HG03175 (cell line): ENCODE data around the gene AAR2.

ENCODE experiments used
- ATAC-seq: cut with Tn5 transposase; IDR thresholded peaks from one replicate; pipeline ENCODE4 v1.9.1; 2021; ENCODE audit warnings: mild to moderate bottlenecking, moderate library complexity; ENCODE audit not compliant: unreplicated experiment

The AAR2 gene

GRCh38 chr20:36259177-36260061 lies 23.1 kb downstream of the AAR2 start:
- ATAC-seq: no peak

DNA sequence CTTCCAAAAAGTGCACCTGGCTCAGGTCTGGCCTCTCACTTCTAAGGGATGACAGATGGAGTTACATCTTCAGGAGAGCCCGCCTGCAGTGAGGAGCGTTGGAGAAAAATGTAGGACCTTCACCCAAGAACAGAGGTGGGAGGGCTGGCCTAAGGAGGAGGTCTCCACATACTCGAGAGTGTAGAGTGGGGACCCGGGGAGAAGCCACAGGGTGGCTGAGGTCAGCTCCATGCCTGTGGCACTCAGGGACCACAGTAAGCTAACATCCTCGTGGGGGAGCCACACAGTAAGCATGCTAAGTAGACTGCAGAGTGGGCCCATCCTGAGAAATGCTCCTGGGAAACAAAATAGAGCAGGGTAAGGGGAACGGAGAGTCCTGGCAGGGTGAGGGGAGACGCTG lies 24.0 kb downstream of the AAR2 start:
- no peak for ATAC-seq

- ATAC-seq: no peak
Measured at GRCh38 chr20:36261389-36262105, 25.3 kb downstream of the AAR2 start.

GRCh38 chr20:36262440-36262839 lies 26.2 kb downstream of the AAR2 start:
- no peak for ATAC-seq

DNA sequence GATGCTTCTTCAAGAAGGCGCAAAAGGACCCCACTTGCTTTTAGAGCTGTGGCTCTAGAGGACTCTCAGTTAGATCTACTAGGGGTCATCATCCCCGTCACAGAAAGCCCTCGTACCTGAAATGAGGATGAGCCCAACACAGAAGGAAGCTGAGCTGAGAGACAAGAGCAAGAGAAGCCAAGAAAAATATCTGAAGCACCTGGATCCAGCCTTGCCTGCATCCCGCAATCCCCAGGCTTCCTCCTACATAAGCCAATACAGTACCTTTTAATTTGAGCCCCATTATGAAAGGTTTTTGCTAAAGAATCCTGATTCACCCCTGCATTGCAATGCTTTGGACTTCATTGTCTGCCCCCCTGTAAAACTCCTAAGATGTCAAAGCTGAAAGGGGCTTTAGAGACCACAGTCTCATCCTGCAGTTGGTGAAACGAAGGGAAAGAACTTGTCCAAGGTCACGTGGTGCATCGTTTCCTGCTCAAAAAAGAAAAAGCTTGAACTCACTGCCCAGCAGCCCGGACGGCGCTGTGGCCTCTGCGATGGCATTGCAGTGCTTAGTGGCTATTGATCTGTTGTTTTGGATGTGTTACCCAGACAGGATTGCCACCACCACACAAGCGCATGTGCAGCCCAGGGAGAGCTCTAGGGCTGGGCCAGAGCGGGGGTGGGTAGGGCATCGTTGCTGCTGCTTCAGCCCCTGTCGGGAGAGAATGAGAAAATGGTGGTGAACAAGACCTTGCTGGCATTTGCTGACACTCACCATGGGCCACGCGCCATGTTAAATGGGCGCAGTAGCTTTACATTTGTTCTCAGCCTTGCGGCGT lies 28.4 kb downstream of the AAR2 start:
- ATAC-seq: no peak

DNA sequence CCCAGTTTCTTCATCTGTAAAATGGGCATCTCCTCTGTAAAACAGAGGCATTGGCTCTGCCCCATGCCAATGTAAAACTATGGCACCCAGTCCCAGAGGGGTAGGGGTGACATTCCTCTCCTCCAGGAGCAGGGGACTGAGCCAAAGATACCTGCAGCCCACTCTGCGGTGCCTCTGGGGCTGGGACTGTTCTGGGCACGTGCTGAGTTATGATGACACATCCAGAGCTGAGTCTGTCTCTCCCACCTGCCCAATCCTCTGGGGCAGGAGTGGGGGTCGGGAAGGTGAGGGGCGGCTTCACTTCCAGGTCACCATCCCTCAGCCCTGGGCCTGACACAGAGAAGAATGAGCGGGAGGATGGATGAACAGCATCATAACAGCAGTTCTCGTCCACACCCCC lies 29.9 kb downstream of the AAR2 start:
- no peak for ATAC-seq

GRCh38 chr20:36267605-36268381 lies 31.5 kb downstream of the AAR2 start:
- no peak for ATAC-seq

DNA sequence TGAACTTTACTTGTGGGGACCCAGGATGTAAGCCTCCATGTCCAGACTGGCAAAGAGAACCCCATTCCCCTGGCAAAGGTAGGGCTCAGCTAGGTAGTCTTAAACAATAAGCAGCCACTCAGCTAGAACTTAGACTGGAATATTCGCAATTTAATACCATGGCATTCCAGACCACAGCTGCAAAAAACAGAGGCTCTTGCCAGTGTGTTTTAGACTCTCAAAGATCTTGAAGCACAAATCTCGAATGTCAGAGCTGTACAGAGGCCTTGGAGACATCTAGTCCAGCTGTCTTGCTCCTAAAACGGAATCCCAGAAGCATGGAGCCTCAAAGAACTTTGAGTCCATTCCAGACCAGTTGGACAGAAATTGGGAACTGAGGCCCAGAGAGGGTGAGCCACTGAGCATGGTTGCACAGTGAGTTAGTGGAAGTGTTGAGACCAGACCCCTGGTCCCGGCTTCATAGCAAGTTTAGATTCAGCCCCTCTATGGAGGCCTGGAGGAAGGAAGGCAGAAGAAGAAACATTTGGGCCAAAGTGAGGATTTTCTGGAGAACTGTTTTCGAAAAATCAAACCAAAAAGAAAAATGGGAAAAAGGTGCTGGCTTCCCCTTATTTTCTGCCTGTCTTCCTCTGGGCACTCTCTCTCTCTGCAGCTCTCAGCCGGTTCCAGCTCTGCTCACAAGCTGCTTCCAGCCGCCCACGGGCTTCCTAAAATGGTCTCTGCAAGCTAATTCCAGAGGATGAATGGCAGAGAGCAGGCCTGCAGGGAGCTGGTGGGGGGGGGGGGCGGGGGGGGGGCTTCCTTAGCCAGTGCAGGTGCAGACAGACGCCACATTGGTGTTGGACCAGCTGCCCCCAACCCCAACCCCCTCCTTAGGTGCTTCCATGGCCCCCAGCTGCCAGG lies 32.4 kb downstream of the AAR2 start:
- no peak for ATAC-seq

GRCh38 chr20:36269507-36269906 lies 33.2 kb downstream of the AAR2 start:
- no peak for ATAC-seq

DNA sequence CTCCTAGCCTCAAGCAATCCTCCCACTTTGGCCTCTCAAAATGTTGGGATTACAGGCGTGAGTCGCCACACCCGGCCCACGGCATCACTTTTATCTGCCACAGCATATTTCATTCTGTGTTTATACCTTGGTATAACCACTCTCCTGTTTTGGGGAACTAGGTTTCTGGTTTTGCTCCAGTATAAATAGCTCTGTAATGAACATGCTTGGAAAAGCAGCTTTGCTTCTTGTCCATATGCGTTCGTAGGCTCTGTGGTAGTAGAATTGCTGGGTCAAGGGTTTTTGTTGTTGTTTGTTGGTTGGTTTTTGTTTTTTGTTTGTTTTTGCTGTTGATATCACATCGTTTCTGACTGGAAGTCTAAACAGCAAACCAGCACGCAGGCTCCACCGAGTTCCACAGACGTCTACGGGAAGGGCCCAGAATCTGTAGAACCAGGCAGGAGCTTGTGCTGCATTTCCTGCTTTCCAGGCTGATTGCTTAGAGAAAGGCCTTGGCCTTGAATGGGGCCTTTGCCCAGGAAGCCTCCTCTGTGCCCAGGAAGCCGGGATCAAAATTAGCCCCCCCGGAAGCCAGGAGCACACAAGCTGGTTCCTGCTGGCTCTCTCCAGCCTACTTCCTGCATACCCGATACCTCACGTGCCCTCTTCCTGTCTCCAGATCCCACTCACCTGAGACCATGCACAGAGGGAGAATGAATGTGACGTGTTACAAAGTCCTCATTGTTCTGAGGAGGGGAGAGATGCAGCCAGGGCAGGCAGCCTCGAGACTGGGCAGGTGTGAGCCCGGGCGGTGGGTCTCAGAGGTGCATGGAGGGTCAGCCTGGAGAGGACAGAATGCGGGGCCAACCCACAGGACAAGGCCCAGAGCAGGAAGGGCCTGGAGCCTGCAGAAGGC lies 34.7 kb downstream of the AAR2 start:
- ATAC-seq: no peak

DNA sequence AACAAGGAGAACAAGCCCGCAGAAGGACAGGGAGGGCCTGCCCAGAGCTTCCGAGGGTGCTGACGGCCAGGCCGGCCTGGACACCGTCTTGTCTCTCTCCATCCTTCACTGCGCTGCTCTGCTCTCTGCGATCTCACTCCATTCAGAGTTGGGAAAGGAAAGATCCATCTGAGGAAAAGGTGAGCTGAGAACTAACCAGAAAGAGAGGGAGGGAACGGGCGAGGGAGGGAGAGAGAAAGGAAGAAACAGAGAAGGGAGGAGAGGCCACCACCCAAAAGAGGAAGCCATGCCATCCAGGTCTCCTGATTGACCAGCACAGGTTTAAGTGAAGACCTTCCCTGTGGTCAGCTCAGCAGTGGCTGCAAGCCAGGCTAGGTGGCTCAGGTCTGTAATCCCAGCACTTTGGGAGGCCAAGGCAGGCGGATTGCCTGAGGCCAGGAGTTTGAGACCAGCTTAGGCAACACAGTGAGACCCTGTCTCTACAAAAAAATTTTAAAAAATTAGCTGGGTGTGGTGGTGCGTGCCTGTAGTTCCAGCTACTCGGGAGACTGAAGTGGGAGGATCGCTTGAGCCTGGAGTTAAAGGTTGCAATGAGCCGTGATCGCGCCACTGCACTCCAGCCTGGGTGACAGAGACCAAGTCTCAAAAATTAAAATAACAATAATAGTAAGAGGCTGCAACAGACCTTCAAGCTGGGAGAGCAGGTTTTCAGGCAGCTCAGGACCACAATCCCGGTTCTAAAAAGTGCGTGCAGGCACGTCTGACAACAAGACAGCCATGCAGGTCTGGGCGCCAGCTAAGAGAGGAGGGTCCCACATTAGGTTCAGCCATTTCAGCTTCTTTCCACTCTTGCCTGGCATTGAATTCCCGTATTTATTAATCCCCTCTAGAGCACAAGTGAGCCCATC lies 35.6 kb downstream of the AAR2 start:
- ATAC-seq: no peak

DNA sequence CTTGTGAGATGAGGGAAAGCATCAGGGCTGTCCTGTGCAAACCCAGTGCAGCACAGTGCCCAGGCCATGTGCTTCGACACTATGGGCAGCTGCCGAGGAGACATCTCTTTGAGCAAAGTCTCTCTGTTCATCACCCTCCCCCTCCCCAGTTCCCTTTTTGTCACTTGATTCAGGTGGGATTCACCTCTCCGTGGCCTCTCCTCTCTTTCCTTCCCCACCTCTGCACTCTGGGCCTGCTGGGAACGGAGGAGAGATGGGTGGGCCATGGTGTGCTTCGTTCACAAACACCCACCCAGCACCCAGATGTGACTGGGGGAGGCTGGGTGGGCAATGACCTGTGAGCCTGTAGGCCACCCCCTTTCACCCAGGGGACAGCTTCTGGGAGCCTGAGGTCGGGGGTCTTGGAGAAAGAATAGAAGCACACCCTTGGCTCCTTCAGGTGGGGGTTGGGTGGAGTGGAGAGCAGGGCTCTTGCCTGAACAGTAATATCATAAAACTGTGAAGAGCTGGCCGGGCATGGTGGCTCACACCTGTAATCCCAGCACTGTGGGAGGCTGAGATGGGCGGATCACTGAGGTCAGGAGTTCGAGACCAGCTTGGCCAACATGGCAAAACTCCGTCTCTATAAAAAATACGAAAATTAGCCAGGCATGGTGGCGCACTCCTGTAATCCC lies 36.4 kb downstream of the AAR2 start:
- ATAC-seq: no peak

DNA sequence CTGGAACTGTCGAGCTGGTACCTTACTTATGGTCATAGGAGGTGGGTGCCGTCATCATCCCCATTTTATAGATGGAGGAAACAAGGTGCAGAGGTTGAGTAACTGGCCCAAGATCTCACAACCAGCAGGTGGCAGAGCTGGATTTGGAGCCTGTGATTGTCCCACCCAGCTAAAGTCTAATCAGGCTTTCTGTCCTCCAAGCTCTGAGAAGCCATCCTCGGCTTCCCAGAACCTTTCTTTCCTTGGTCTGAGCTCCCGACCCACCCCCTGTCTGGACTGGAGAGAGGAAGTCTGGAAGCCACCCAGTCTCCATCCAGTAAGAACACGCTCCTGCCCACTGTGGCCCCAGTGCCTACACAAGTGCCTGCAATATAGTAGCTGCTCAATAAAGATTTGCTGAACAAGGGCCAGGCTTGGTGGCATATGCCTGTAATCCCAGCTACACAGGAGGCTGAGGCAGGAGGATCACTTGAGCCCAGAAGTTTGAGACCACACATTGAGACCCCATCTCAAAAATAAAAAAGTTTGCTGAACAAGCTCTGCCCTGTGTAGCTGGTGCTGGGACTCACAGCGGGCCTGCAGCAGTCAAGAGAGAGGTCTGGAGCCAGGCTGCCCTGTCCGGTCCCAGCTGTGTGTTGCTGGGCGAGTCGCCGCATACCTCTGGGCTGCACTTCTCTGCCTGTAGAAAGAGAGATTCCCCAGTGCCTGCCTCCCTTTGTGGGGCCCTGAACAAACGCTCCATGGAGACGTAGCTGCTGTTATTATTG lies 37.3 kb downstream of the AAR2 start:
- no peak for ATAC-seq

DNA sequence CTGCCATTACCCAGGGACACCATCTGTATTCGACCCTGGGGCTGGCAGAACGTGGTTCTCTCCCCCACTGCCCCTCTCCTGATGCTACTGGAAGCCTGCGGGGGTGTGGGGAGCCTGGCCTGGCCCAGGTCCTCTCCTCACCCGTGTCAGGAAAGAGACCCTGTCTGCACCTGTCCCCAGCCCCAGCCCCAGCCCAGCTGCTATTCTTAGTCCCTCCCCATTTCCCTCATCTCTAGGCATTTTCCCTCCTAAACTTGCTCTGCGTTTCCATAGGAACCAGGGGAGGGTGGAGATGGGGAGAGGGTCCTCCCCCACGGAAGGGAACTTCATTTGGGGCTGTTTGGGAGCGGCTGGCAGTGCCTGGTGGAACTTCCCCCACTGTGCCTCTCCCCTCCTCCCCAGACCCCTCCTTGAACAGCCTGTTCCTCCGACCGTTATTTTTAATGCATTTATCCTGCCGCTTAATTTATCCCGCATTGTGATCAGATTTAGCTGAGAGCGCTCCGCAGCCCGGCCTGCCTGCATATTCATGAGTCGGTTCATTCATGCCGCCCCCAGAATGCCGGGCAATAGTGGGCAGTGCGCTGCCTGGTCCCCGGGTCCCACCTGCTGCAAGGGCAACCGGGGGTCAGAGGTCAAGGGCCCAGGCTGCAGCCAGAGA lies 38.0 kb downstream of the AAR2 start:
- ATAC-seq: no peak

GRCh38 chr20:36275011-36275410 lies 38.7 kb downstream of the AAR2 start:
- no peak for ATAC-seq
